Gastrocnemius medialis (tissue), 4 donors: ENCODE measurements around the gene ASCC1. TPM values are rescaled to one million over a fixed set of nuclear protein-coding genes. Genes with fewer than 3 reads are reported as not detected.
"Not testable (repeated sequence)": the region's sequence is repeated elsewhere in the genome, so short reads cannot be mapped to it uniquely, and the experiment has no call there.

Experiments
- ATAC-seq, 2 donors: fragments of 150-250 bp; one replicate each; pipeline ENCODE4 v1.9.1; 2016
- DNase-seq, 2 donors: peaks; one replicate each; pipeline ENCODE4 v3.0.0-alpha.2; 2019
- H3K27ac ChIP-seq, 4 donors: fragments of 200-600 bp; sonication (generic); 1 replicate in 1 of 4; 2 replicates in 3 of 4; pipeline ENCODE4 v1.5.1; 2016 to 2018; ENCODE audit warnings: mild to moderate bottlenecking in 2 of 4, moderate library complexity in 1 of 4
- H3K27me3 ChIP-seq, 3 donors: fragments of 200-600 bp; sonication (generic) in 2 of 3; 1 replicate in 1 of 3; 2 replicates in 2 of 3; pipeline versions ENCODE4 v1.5.1 to v1.6.0; 2016 to 2019; ENCODE audit warnings: mild to moderate bottlenecking in 1 of 3, moderate library complexity in 1 of 3
- H3K36me3 ChIP-seq, 2 donors: fragments of 200-600 bp; sonication (generic) in 1 of 2; one replicate each; pipeline ENCODE4 v1.5.1; 2017 to 2018
- H3K4me1 ChIP-seq, 2 donors: fragments of 200-600 bp; sonication (generic) in 1 of 2; one replicate each; pipeline ENCODE4 v1.5.1; 2016 to 2017; ENCODE audit warnings: mild to moderate bottlenecking in 2 of 2
- H3K4me3 ChIP-seq, 4 donors: fragments of 200-600 bp; sonication (generic) in 3 of 4; 1 replicate in 1 of 4; 2 replicates in 3 of 4; pipeline ENCODE4 v1.5.1; 2016 to 2019; ENCODE audit warnings: mild to moderate bottlenecking in 2 of 4
- H3K9me3 ChIP-seq, 3 donors: fragments of 200-600 bp; sonication (generic) in 2 of 3; 1 replicate in 1 of 3; 2 replicates in 2 of 3; pipeline ENCODE4 v1.5.1; 2016 to 2019
- POLR2A ChIP-seq, 2 donors: fragments of 450-650 bp; IDR thresholded peaks; one replicate each; pipeline ENCODE4 v1.6.1; 2017; ENCODE audit warnings: antibody characterized with exemption in 2 of 2, mild to moderate bottlenecking in 2 of 2, moderate library complexity in 2 of 2
- in situ Hi-C, 4 donors: fragments of 200-750 bp; cut with MboI; loops; one replicate each; pipeline versions ENCODE4 v1.15.0 to v1.8.0; 2017; ENCODE audit warnings: low sequenced_read_pairs in 4 of 4
- intact Hi-C: fragments of 100-400 bp; cut with DNase I; formaldehyde crosslinking; loops from one replicate; pipeline ENCODE4 v1.15.1; 2023; ENCODE audit warnings: low total_unique reads
- total RNA-seq, 4 donors: library from RNA; depleted of rRNA; stranded (reverse); fragments of >200 nt; gene quantifications; one replicate each; pipeline versions ENCODE4 v1.1.0 to v1.2.3, GENCODE V29; 2016
- TF ChIP-seq, protein P1 (sequence below), 5 experiments: fragments of 450-650 bp in 3 of 5; fragments of 200-600 bp in 2 of 5; sonication (generic) in 2 of 5; IDR thresholded peaks in 4 of 5; conservative IDR thresholded peaks in 1 of 5; 1 replicate in 4 of 5; 2 replicates in 1 of 5; pipeline ENCODE4 v1.5.1; 2016 to 2019; ENCODE audit warnings: antibody characterized with exemption in 5 of 5, mild to moderate bottlenecking in 3 of 5, moderate library complexity in 3 of 5

The ASCC1 gene
- total RNA-seq, 4 donors from 2014 or later, result 26.1 to 31.1 (median 29.6) TPM

DNA sequence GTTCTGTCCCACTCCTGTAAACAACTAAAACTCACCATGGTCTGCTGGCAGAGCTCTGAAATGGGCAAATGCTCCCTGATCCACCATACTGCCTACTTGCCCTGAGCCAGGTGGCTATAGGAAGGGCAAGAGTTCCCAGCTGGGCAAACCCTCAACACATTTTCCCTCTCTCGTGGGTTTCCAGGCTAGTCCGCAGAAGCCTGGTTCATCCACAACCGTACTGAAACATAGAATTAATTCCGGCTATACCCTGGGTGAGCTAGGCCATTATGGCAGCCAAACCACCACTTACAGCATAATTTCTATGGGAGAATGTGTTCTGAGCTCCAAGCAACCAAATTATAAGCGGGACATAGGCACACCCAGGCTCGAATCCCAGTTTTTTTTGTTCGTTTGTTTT is 37.5 kb upstream of the ASCC1 start:
- no peak for ATAC-seq
- Histone ChIP-seq H3K9me3 (no peaks in the 10 kb centered on the region), H3K36me3 (no peaks in the 10 kb centered on the region), H3K27me3 (no peaks in the 10 kb centered on the region), H3K4me3 (no peak overlapping the region), H3K27ac (peak overlapping the region; percentile 94 to 99 (median 98)), H3K4me1 (peaks cover 72 to 97% of the 10 kb centered on the region in 2 donors)
- DNase-seq, result no peak
- intact Hi-C loops, result no loop called here
- in situ Hi-C loops, result no loop called here
- TF ChIP-seq, protein P1, sequence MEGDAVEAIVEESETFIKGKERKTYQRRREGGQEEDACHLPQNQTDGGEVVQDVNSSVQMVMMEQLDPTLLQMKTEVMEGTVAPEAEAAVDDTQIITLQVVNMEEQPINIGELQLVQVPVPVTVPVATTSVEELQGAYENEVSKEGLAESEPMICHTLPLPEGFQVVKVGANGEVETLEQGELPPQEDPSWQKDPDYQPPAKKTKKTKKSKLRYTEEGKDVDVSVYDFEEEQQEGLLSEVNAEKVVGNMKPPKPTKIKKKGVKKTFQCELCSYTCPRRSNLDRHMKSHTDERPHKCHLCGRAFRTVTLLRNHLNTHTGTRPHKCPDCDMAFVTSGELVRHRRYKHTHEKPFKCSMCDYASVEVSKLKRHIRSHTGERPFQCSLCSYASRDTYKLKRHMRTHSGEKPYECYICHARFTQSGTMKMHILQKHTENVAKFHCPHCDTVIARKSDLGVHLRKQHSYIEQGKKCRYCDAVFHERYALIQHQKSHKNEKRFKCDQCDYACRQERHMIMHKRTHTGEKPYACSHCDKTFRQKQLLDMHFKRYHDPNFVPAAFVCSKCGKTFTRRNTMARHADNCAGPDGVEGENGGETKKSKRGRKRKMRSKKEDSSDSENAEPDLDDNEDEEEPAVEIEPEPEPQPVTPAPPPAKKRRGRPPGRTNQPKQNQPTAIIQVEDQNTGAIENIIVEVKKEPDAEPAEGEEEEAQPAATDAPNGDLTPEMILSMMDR (IDR thresholded peaks at IDR 0.05 in 4 of 5, conservative IDR thresholded peaks at IDR 0.05 in 1 of 5), result no peak
- TF ChIP-seq POLR2A (IDR thresholded peaks at IDR 0.05), result no peak

DNA sequence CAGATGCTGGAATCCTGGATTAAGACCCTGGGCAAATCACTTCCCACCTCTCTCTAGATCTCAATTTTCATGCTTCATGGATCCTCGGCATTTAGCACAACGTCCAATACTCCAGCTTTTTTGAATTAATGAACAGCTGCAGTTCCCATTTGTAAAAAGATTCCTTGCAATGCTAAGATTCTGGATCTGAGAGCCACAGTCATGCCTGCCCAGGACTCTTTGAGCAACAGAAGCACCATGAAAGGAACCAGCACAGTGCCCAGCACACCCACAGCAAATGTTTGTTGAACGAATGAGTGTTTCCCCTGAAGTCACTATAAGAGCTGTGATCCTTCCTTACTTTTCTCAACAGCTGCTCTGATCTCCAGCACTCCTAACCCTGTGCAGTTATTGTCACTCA is 36.9 kb upstream of the ASCC1 start:
- H3K36me3 ChIP-seq, result no peaks in the 10 kb centered on the region
- no peak overlapping the region for H3K4me3 ChIP-seq
- intact Hi-C loops, result no loop called here
- TF ChIP-seq, protein P1 (IDR thresholded peaks at IDR 0.05 in 4 of 5, conservative IDR thresholded peaks at IDR 0.05 in 1 of 5), result no peak
- TF ChIP-seq POLR2A (IDR thresholded peaks at IDR 0.05), result no peak
- DNase-seq, result no peak
- no peak for ATAC-seq
- in situ Hi-C loops, result no loop called here
- H3K9me3 ChIP-seq, result no peaks in the 10 kb centered on the region
- peaks cover 78 to 97% of the 10 kb centered on the region in 2 donors for H3K4me1 ChIP-seq
- no peaks in the 10 kb centered on the region for H3K27me3 ChIP-seq
- peak overlapping the region; percentile 94 to 99 (median 98) for H3K27ac ChIP-seq

DNA sequence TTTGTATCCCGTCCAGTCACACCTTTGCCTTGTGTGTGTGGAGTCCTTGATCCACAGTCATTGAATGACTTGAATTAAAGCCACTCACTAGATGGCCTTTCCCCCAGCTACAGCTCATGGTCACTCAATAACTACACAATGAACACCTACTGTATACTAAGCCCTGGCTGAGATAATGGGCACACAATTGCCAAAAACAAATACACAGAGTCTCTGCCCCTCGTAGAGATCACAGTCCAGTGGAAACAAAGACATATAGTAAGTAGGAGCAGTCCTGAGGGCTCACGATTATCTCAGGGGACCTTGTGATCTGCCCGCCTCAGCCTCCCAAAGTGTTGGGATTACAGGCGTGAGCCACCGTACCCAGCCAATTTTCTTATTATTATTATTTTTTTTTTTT is 35.6 kb upstream of the ASCC1 start:
- Histone ChIP-seq H3K4me3 (no peak overlapping the region), H3K9me3 (no peaks in the 10 kb centered on the region), H3K27ac (peak overlapping the region; percentile 94 to 99 (median 98)), H3K36me3 (no peaks in the 10 kb centered on the region), H3K4me1 (peaks cover 82 to 97% of the 10 kb centered on the region in 2 donors), H3K27me3 (no peaks in the 10 kb centered on the region)
- ATAC-seq, result no peak
- in situ Hi-C loops (no loop called here), intact Hi-C loops (no loop called here)
- DNase-seq, result no peak
- no peak for TF ChIP-seq POLR2A (IDR thresholded peaks at IDR 0.05)
- TF ChIP-seq, protein P1 (IDR thresholded peaks at IDR 0.05 in 4 of 5, conservative IDR thresholded peaks at IDR 0.05 in 1 of 5), result no peak

DNA sequence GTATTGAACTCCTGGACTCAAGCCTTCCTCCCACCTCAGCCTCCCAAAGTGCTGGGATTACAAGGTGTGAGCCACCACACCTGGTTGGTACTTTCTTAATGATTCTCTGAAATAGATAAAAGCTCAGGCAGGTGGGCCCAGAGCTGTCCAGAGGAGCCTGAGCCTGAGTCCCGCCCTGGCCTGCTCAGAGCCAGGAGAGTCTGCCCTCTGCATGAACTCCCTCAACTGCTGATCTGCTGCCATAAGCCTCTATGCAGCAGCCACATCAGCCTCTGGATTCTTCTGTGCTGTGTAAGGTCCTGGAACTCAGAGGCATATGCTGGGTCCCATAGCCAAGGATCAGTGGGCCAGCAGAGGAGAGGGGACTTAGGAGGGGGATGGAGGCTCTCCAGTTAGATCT is 34.6 kb upstream of the ASCC1 start:
- H3K27me3 ChIP-seq, result no peaks in the 10 kb centered on the region
- ATAC-seq (peak; percentile 42 to 53), DNase-seq (peak; percentile 80 to 89)
- peak overlapping the region; percentile 94 to 99 (median 98) for H3K27ac ChIP-seq
- in situ Hi-C loops (no loop called here), intact Hi-C loops (no loop called here)
- H3K9me3 ChIP-seq, result no peaks in the 10 kb centered on the region
- peaks cover 80 to 97% of the 10 kb centered on the region in 2 donors for H3K4me1 ChIP-seq
- H3K4me3 ChIP-seq, result no peak overlapping the region
- no peaks in the 10 kb centered on the region for H3K36me3 ChIP-seq
- TF ChIP-seq, protein P1 (IDR thresholded peaks at IDR 0.05 in 4 of 5, conservative IDR thresholded peaks at IDR 0.05 in 1 of 5), result no peak
- peak in 1 of 2 donors; percentile 56 for TF ChIP-seq POLR2A (IDR thresholded peaks at IDR 0.05)

DNA sequence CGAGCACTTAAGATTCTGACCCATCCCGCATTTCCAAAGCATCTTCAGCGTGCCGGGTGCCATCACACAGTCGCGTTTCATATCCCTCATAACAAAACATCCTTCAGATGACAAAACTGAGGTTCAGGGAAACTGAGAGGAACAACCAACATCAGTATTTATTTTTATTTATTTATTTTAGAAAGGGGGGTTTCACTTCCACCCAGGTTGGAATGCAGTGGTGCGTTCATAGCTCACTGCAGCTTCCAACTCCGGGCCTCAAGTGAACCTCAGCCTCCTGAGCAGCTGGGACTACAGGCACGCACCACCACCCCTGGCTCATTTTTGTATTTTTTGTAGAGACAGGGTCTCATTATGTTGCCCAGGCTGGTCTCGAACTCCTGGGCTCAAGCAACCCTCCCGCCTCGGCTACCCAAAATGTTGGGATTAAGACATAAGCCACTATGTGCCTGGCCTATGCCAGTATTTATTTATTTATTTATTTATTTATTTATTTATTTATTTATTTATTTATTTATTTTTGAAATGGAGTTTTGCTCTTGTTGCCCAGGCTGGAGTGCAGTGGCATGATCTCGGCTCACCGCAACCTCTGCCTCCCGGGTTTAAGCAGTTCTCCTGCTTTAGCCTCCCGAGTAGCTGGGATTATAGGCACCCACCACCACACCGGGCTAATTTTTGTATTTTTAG is 33.2 kb upstream of the ASCC1 start:
- H3K36me3 ChIP-seq, ATAC-seq, DNase-seq, H3K9me3 ChIP-seq, H3K27me3 ChIP-seq: not testable (repeated sequence)
- H3K27ac ChIP-seq, result peak overlapping the region; percentile 94 to 99 (median 98)
- peaks cover 81 to 98% of the 10 kb centered on the region in 2 donors for H3K4me1 ChIP-seq
- intact Hi-C loops, result loop anchor here (1.0 kb wide), 1 partner anchor 24 kb away; the partner anchor contains the start of gene DDIT4
- in situ Hi-C loops, result loop anchor here in 1 of 4 donors (25.0 kb wide), 1 partner anchor 387 kb away; the partner anchor contains the start of gene PSAP
- H3K4me3 ChIP-seq, result peak overlapping the region in 2 of 4 donors; percentile 15 to 34
